HG03066 (cell line): ENCODE measurements around the gene MYOZ3.

ENCODE experiments used
- ATAC-seq: cut with Tn5 transposase; IDR thresholded peaks from one replicate; pipeline ENCODE4 v1.9.1; 2021; ENCODE audit warnings: low read depth; ENCODE audit not compliant: unreplicated experiment

Gene MYOZ3

GRCh38 chr5:150656191-150657132 is 4.6 kb upstream of the MYOZ3 start:
- peak; percentile 77 for ATAC-seq

- ATAC-seq, result no peak
Observed at GRCh38 chr5:150658121-150658520, 2.9 kb upstream of the MYOZ3 start.

GRCh38 chr5:150658699-150659265 is 2.3 kb upstream of the MYOZ3 start:
- no peak for ATAC-seq

- no peak for ATAC-seq
Observed at GRCh38 chr5:150659360-150660107, 1.5 kb upstream of the MYOZ3 start.

GRCh38 chr5:150660108-150660831 is 781 bp upstream of the MYOZ3 start:
- no peak for ATAC-seq

- ATAC-seq, result no peak
Observed at GRCh38 chr5:150661821-150662596, 958 bp downstream of the MYOZ3 start.

- no peak for ATAC-seq
Observed at GRCh38 chr5:150662731-150663516, 1.9 kb downstream of the MYOZ3 start.

GRCh38 chr5:150663936-150664335 is 2.9 kb downstream of the MYOZ3 start:
- ATAC-seq, result no peak

GRCh38 chr5:150665044-150665443 is 4.0 kb downstream of the MYOZ3 start:
- ATAC-seq, result no peak

- no peak for ATAC-seq
Observed at GRCh38 chr5:150670275-150670947, 9.4 kb downstream of the MYOZ3 start.

GRCh38 chr5:150670948-150671310 is 9.9 kb downstream of the MYOZ3 start:
- ATAC-seq, result no peak

- ATAC-seq, result peak; percentile 25
Observed at GRCh38 chr5:150671509-150672236, 10.6 kb downstream of the MYOZ3 start.

- ATAC-seq, result peak; percentile 52
Observed at GRCh38 chr5:150672237-150672883, 11.3 kb downstream of the MYOZ3 start.

- no peak for ATAC-seq
Observed at GRCh38 chr5:150672884-150673275, 11.8 kb downstream of the MYOZ3 start.

GRCh38 chr5:150674341-150674821 is 13.3 kb downstream of the MYOZ3 start:
- no peak for ATAC-seq

- no peak for ATAC-seq
Observed at GRCh38 chr5:150675069-150675468, 14.0 kb downstream of the MYOZ3 start.

- no peak for ATAC-seq
Observed at GRCh38 chr5:150676578-150676977, 15.5 kb downstream of the MYOZ3 start.
